HFF-Myc (cell line): ENCODE data around the gene CDK19.
"Not testable (repeated sequence)": the region's sequence is repeated elsewhere in the genome, so short reads cannot be mapped to it uniquely, and the experiment has no call there.

ENCODE experiments used
- DNase-seq: peaks from one replicate; pipeline ENCODE4 v3.0.0-alpha.2; 2011; ENCODE audit warnings: low read depth; ENCODE audit errors: extremely low read depth
- H3K4me3 ChIP-seq: replicated peaks from 2 replicates; pipeline ENCODE4 v1.5.1; 2011; ENCODE audit warnings: low read depth, mild to moderate bottlenecking, control low read depth, low read length
- CTCF ChIP-seq: IDR thresholded peaks from 2 replicates; pipeline ENCODE4 v1.5.1; 2012; ENCODE audit warnings: mild to moderate bottlenecking, low read depth, low read length, control low read depth; ENCODE audit errors: missing control alignments

CDK19 gene

DNA sequence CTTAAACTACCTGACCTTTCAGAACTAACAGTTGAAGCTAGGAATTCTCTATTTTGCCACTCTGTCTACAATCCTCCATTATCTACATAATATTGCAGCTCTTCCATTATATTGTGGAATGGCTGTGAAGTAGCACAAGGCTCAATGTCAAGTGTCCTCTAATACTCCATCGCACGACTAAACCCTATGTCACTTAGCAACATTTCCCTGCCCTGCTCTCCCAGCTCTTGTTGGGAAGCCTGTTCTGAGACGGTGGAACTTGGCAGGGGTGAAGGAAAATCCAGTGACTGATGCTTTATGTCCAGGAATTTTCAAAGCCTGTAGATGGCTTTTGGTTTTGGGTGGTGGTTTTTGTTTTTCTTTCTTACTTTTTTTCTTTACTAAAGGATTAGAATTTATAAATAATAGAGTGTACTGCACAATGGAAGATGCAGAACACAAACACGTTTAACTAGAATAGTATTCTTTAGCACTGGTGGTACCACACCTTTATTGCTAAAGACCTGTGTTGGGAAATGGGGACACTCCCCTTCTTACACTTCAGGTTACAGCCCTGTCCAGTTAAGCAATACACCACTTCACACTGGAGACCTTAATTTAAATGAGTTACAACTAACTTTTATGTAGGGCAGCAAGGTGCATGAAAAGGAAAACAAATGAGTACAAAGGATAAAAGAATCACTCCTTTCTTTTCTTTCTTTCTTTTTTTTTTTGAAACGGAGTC lies 38.6 kb upstream of the CDK19 start:
- DNase-seq = no peak
- H3K4me3 ChIP-seq = no peak overlapping the region
- no peak for TF ChIP-seq CTCF

GRCh38 chr6:110852773-110853172 lies 37.5 kb upstream of the CDK19 start:
- TF ChIP-seq CTCF = no peak
- no peak overlapping the region for H3K4me3 ChIP-seq
- DNase-seq = no peak

GRCh38 chr6:110849781-110850180 lies 34.5 kb upstream of the CDK19 start:
- no peak for DNase-seq
- no peak for TF ChIP-seq CTCF
- H3K4me3 ChIP-seq = no peak overlapping the region

DNA sequence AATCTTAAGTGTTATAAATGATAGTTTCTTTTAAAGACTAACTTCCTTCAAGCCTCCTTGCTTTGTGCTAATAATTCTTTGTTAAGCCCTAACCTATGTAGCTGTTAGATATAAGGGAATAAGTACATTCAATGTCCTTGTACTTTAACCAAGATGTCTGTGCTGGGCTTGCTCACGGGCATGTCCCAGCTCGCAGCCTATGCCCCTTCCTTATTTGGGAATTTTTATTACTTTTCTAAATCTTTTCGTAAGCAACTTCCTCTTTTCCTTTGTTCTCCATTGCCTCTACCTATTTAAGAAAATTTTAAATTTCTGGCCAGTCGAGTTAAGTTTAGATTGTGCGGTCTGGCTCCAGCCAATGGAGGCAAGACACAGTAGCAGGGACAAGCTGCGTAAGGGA lies 26.0 kb upstream of the CDK19 start:
- DNase-seq = no peak
- TF ChIP-seq CTCF = no peak
- H3K4me3 ChIP-seq = no peak overlapping the region

GRCh38 chr6:110835751-110836150 lies 20.5 kb upstream of the CDK19 start:
- H3K4me3 ChIP-seq, DNase-seq: not testable (repeated sequence)

DNA sequence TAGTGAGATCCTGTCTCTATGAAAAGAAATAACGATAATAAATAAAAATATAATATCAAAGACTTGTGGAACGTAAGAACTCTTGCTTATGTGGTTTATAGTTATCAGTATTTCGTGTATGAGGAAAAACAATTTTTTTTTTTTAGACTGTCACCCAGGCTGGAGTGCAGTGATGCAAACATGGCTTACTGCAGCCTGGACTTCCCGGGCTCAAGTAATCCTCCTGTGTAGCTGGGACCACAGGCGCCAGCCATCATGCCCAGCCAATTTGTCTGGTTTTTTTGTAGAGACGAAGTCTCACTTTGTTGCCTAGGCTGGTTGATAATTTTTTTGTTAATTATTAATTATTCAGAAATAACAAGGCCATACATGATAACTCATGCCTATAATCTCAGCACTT lies 18.6 kb upstream of the CDK19 start:
- H3K4me3 ChIP-seq = no peak overlapping the region
- TF ChIP-seq CTCF = no peak
- DNase-seq = no peak

GRCh38 chr6:110831405-110831804 lies 16.1 kb upstream of the CDK19 start:
- DNase-seq = no peak

More at GRCh38 chr6:110831405-110831804, 16.1 kb upstream of the CDK19 start:
- no peak overlapping the region for H3K4me3 ChIP-seq
- no peak for TF ChIP-seq CTCF
